ENCODE results near the gene SLC1A2.

DNA sequence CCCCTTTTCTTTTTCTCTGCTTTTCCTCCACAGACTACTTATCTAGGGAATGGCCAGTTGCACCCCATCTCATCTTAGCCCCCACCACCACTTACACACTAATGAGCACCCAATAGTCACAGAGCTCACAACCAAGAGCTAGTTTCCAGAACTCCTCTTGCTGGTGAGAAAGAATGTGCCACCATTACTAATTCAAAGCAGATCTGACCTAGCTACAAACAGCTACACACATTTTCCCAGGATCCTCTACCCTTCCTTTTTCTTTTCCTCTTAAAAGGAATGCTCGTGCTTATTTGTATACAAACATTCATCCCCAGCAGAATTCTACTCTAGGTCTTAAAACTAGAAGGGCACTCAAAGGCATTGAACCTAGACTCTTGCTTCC, 143.6 kb downstream of the SLC1A2 start:
- no peak for TF ChIP-seq POLR2AphosphoS5 (IDR thresholded peaks at IDR 0.05; ENCODE audit: low read depth, low read length)
- no peak for TF ChIP-seq CEBPB (IDR thresholded peaks at IDR 0.05; ENCODE audit: low read depth)
- no peak for TF ChIP-seq POLR2A (IDR thresholded peaks at IDR 0.05; ENCODE audit: borderline replicate concordance, extremely low read depth, insufficient read depth, insufficient read length)
- no peak for TF ChIP-seq CTCF (IDR thresholded peaks at IDR 0.05 in 2 of 3, conservative IDR thresholded peaks at IDR 0.05 in 1 of 3; ENCODE audit: borderline replicate concordance in 1 of 3, insufficient read depth in 1 of 3, low read depth in 2 of 3, low read length in 2 of 3)
- TF ChIP-seq, protein P1, sequence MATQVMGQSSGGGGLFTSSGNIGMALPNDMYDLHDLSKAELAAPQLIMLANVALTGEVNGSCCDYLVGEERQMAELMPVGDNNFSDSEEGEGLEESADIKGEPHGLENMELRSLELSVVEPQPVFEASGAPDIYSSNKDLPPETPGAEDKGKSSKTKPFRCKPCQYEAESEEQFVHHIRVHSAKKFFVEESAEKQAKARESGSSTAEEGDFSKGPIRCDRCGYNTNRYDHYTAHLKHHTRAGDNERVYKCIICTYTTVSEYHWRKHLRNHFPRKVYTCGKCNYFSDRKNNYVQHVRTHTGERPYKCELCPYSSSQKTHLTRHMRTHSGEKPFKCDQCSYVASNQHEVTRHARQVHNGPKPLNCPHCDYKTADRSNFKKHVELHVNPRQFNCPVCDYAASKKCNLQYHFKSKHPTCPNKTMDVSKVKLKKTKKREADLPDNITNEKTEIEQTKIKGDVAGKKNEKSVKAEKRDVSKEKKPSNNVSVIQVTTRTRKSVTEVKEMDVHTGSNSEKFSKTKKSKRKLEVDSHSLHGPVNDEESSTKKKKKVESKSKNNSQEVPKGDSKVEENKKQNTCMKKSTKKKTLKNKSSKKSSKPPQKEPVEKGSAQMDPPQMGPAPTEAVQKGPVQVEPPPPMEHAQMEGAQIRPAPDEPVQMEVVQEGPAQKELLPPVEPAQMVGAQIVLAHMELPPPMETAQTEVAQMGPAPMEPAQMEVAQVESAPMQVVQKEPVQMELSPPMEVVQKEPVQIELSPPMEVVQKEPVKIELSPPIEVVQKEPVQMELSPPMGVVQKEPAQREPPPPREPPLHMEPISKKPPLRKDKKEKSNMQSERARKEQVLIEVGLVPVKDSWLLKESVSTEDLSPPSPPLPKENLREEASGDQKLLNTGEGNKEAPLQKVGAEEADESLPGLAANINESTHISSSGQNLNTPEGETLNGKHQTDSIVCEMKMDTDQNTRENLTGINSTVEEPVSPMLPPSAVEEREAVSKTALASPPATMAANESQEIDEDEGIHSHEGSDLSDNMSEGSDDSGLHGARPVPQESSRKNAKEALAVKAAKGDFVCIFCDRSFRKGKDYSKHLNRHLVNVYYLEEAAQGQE (IDR thresholded peaks at IDR 0.05; ENCODE audit: low read depth) = no peak
- no peak for TF ChIP-seq SRF (IDR thresholded peaks at IDR 0.05; ENCODE audit: low read depth)
- no peak for TF ChIP-seq ATF3 (IDR thresholded peaks at IDR 0.05)

Data from HCT116 (cell line).